ENCODE measurements around the gene BEX2. TPM values are rescaled to one million over a fixed set of nuclear protein-coding genes. Genes with fewer than 3 reads are reported as not detected.
"Not testable (repeated sequence)": the region's sequence is repeated elsewhere in the genome, so short reads cannot be mapped to it uniquely, and the experiment has no call there.

Gene BEX2
- 16.5 TPM for total RNA-seq

DNA sequence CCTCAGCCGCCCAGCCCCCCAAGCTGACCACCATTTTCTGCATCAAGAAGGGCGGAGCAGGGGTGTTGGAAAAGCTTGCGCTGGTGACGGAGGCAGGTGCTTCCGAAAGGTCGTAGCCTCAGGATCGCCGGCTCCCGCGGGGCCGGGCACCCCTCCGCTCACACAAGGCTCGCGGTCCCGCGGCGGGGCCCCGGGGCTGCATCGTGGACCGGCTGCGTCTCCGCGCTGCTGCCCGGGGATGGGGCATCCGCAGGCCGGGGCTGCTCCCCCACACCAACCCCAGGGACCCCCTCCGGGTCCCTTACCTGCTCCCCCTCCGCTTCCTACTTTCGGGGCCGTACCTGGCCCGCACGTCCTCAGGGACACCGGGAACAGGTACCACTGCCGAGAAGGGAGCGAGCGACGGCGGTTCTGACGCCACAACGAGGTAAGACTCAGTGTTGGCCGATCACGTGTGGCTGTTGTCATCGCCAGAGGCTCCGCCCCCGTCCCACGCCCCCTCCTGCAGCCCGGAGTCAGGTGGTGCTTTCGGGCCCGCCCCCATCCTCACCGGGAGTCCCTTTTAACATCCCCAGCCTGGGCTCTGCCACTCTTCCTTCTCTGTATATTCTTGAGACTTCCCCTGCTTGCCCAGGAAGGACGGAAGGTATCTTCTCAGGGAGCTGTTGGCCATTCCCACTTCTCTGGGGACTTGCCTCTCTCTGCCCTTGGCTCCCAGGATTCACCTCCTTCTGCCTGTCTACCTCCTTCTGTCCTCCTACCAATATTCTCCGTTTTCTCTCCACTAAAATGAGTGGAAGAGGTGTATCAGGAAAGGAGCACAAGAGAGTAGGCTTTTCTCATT is at the start of gene BEX2:
TSS of gene BEX2 (minus strand) at position 436 of the 844 bp plus-strand sequence. CDS start 1,014 bp downstream, outside the sequence.
- DNase-seq (ENCODE audit: low spot score), result peak; percentile 81

DNA sequence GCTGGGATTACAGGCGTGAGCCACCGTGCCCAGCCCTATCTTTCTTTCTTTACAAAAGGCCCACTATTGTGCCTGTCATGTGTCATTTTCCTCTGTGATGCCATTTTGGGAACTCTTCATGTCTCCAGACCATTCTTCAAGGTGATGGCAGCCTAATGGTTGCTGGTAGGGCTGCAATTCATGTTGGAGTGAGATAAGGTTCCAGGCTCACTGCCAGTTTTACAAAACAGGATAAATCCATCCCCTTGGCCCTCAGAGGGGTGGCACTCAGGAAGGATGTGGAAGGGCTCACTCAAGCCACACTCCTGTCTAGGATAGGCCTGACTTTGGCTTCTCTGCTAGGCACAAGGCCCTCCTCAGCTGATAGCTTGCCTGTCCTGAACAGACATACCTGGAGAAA is 49.3 kb upstream of the BEX2 start:
- no peak for DNase-seq (ENCODE audit: low spot score)

DNA sequence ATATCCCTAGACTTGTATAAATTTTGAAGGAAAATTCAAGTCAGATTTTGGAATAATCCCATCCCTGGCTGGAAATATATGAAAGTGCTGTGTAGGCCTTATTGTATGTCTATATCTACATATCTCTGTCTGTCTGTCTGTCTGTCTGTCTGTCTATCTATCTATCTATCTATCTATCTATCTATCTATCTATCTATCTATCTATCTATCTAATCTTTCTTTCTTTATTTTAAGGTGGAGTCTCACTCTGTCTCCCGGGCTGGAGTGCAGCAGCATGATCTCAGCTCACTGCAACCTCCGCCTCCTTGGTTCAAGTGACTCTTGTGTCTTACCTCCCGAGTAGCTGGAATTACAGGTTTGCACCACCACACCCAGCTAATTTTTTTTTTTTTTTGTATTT is 48.8 kb upstream of the BEX2 start:
- DNase-seq (ENCODE audit: low spot score), result not testable (repeated sequence)

DNA sequence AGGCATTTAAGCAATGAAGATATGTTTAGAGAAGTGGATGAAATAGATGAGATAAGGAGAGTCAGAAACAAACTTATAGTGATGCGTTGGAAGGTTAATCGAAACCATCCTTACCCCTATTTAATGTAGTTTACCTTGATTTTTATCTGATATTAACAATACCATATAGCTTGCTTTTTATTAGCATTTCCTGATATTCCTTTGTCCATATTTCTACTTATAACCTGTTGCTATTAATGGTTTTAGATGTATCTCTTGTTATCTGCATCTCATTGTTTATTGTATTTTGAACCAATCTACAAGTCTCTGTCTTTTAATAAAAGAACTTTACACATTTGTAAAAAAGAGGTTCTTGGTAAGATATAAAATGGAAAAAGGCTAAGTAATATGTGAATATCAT is 47.1 kb upstream of the BEX2 start:
- DNase-seq (ENCODE audit: low spot score), result no peak

DNA sequence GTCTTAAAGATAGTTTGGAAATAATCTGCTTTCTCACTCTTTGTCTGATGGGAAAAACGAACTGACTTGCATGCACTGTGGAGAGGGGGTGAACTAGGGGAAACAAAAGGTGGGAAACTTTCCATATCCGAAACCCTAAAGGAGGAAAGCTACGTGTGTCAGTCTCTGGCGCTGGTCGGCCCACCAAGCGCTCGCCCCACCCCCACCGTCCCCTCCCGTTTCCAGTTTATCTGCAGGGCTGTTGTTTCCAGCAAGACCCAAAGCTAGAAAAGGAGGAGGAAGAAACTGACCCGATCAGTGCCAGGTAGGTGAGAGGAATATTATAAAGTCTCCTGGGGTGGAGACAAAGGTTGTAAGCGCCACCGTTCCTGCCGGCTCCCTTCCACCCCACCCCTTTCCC is 46.1 kb upstream of the BEX2 start:
- DNase-seq (ENCODE audit: low spot score), result peak; percentile 53

DNA sequence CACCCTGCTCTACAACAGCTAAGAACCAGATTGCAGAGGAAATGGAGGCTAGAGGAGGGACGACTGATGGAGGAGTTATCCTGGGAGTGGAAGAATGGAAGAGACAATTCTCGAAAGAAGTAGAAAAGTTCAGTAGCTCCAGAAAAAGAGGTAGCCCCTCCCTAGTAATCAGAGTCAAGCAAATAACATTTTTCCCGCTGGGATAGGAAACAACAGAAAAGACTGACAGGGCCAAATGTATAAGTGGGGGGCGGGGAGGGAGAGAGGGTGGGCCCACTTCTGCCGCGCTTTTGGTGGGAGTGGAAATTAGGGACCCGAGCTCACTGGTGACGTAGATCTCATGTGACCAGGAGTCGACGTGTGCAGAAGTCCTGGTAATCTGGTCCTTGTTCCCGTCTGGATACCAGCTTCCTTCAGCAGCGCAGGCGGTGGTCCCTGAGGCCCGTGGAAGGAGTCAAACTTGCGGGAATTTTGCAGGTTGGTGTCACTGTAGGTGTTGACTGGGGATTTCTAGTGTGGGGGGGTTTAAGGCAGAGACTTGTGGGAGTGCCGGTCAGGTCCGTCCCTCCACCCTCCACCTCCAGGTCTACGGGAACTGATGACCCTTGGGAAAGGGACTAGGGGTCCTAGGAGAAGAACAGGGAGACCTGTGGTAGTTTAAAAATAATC is 45.5 kb upstream of the BEX2 start, which contains the start of gene TCEAL9:
TSS of gene TCEAL9 (plus strand) at position 377 of the 669 bp plus-strand sequence. CDS start 1,179 bp downstream, outside the sequence.
- peak; percentile 64 for DNase-seq (ENCODE audit: low spot score)

DNA sequence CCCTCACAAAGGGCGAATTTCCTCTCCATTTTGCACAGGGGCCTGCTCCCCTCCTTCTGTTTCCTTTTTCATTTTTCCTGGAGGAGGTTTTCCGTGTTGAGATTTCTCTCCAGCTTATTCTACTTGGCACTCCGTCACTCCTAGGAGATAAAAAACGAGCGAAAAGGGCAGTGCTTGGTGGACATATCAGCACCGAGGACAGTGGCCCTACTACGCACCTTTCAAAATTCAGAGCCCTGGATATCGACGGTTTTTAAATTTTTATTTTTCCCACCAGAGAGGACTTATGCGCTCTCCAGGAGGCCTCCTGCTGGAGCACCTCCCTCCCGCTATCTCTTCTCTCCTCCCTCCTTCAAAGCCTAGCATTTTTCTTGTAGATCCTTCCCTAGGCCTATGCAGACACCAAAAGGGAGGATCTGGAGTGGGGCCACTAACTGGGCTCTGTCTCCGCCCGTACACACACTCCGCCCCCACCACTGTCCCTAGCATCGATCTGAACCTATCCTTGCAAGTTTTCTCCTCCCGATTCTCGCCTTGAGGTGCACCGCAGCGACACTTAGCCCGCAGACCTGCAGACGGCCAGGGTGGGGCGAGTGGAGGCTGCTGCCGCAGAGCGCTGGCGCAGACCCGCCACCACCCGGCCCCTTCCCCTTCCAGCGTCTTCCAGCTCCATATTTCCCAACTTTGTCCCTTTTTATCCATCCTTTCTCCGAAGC is 37.0 kb upstream of the BEX2 start:
- no peak for DNase-seq (ENCODE audit: low spot score)

DNA sequence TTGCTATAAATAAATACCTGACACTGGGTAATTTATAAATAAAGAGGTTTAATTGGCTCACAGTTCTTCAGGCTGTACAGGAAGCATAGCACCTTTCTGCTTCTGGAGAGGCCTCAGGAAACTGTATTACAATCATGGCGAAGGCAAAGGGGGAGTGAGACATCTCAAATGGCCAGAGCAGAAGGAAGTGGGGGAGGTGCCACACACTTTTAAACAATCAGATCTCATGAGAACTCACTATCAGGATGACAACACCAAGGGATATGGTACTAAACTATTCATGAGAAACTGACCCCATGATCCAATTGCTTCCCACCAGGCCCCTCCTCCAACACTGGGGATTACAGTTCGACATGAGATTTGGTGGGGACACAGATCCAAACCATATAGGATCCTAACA is 33.8 kb upstream of the BEX2 start:
- DNase-seq (ENCODE audit: low spot score), result no peak

DNA sequence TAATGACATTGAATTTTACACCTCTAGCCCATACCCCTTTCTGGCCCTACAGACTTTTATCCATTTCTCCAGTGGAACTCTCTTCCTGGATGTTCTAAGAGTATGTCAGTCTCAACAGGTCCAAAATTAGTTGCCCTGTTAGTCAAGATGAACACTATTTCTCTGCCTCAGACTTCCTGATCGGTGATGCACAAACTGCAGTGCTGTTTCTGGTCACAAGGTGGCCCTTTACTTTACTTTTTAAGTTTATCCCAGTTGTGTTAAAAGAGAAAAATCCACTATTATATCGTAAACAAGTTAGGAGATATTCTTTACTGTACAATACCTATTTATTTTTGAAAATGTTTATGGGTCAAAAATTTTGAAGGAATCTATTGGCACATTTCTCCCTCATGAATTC is 32.3 kb upstream of the BEX2 start:
- DNase-seq (ENCODE audit: low spot score), result peak; percentile 57

DNA sequence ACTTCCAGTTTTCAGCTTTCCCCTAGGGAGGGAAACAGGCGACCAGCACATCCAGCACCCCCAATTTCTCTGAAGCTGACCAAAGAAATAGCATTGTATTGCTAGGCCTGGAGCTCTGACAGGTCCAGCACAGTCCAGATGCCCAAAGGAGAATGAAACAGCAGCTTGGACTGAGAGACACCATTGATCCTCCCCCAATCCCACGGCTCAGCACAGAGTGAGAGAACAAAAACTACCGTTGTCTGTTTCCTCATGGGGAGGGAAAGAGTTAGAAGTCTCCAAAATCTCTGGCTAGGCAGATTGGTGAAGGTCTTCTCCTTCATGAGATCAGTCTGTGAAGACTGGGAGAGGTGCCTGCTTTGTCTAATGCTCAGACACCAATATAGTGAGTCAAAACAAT is 27.9 kb upstream of the BEX2 start:
- no peak for DNase-seq (ENCODE audit: low spot score)

DNA sequence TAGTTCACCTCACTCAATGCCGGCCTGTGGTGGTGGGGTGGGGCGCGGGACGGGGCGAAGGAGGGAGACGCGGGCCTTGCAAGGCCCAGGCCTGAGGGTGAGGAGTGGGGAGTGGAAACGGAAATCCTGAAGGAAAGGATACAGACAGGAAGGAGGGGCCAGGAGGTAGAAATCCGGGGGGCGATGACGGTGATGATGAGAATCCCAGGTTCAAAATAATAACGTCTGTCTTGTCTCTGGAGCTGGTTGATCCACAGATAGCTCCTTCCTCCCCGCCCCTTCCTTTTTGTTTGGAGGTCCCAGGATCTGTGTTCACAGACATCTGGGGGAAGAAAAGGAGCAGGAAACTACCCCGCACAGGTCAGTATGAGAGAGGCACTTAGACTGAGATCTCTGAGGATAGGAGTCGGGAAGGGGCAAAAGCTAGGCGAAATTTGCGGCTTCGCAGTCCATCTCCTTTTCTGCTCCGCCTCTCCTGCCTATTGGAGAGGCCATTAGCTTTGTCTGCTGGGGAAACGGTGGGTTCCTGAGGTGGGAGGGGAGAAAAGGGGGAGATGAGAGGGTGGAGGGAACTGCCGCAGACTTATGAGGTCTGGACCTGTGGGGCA is 20.0 kb upstream of the BEX2 start:
- DNase-seq (ENCODE audit: low spot score), result no peak

DNA sequence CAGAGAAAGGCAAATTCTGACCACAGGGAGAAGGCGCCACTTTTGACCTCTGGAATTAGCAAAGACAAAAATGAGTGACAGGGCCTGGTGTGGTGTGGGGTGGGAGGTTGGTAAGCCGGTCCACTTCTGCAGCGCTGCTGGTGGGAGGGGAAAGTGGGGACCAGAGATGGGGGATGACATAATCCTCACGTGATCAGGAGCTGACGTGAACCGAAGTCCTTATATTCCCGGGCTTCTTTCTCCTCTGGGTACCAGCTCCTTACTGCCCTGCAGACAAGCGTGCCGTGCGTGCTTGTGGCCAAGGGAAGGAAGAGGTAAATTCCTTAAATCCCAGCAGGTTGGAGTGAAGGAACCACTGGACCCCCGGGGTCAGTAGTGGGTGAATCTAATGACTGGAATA is 19.2 kb upstream of the BEX2 start, which contains the start of gene TCEAL7:
TSS of gene TCEAL7 (plus strand) at position 249 of the 400 bp plus-strand sequence. CDS start 1,165 bp downstream, outside the sequence.
- no peak for DNase-seq (ENCODE audit: low spot score)

DNA sequence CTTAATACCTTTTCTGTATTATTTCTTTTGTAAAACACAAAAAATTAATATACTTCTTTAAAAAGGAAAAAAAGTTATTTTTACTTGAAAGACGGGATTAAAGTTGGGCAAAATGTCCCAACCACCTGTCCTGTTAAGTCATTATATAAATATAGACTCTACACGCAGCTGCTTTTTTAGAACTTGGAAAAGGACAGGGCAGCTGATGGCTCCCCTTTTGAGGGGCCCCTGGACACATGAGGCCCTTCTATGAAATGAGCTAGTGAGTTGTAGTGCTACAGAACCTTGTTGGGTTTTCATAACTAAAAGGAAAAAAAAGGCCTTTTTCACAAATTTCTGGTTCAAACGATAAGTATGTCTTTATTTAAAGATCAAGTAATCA is 600 bp upstream of the BEX2 start:
- no peak for DNase-seq (ENCODE audit: low spot score)

DNA sequence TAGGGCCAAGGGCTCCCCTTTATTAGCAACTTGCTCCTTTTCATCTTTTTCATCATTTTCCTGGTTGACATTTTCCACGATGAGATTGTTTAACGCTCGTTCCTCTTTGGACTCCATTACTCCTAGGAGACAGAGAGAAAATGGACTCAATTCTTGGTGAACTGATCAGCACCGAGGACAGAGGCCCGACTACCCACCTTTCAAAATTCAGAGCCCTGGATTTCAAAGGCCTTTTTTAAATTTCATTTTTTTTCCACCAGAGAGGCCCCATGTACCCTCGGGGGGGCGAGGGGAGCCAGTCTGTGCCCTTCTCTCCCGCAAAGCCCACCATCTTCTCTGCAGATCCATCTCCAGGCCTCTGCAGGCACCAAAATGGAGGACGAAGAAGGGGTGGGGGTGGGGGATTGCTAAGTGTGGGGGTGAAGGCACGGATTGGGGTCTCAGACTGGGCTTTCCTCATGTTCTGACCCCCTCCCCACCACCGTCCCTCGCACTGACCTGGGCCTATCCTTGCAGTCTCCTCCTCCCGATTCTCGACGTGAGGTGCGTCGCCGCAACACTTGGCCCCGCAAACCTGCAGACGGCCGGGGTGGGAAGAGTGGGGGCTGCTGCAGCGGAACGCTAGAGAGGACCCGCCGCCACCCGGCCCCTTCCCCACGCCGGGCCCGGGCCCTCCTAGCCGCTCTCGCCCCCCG is 783 bp downstream of the BEX2 start:
- no peak for DNase-seq (ENCODE audit: low spot score)

DNA sequence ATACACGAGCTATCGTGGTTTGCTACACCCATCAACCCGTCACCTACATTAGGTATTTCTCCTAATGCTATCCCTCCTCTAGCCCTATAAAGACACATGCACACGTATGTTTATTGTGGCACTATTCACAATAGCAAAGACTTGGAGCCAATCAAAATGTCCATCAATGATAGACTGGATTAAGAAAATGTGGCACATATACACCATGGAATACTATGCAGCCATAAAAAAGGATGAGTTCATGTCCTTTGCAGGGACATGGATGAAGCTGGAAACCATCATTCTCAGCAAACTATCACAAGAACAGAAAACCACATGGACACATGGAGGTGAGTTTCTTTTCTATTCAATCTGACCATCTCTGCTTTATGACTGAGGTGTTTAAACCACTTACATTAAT is 5.1 kb downstream of the BEX2 start:
- DNase-seq (ENCODE audit: low spot score), result not testable (repeated sequence)

DNA sequence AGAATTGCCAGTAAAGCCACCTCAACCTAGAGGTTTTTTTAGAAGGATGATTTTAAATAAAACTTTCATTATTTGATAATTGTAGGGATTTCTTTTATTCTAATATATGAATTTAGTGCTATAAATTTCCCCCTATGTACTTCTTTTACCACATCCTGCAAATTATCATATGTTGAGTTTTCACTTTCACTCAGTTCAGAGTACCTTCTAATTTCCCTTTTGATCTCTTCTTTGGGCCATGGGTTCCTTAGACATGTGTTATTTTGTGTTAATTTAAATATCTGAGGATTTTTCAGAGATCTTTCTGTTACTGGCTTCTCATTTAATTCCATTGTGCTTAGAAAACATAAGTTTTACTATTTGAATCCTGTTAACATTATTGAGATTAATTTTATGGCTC is 6.1 kb downstream of the BEX2 start:
- DNase-seq (ENCODE audit: low spot score), result no peak

DNA sequence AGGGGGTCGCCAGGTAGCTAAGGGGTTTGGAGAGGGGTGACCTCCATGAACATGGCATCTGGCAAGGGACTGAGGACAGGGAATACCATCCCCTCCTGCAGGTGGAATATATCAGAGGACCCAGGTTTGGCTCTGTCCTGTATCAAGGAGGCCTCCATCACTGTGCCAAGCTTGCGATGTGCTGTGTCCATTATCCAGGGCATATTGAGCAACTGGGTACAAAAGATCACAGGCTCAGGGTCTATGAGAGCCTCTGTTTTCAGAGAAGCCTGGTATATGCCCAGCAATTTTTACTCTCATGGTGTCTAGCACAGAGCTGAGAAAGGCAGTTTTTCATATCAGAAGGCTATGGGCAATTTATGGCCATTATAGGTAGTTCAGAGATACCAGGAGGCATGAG is 17.7 kb downstream of the BEX2 start:
- no peak for DNase-seq (ENCODE audit: low spot score)

DNA sequence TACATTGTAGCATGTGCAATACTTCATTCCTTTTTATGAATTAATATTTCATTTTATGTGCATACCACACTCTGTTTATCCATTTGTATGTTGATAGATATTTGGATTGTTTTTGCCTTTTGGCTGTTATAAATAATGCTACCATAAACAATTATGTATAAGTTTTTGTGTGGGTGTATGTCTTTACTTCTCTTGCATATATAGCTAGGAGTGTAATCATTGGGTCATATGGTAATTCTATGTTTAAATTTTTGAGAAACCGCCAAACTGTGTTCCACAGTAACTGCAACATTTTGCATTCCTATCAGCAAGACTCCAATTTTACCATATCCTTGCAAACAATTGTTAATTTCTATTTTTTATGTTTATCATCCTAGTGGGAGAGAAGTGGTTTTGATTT is 31.2 kb downstream of the BEX2 start:
- no peak for DNase-seq (ENCODE audit: low spot score)

DNA sequence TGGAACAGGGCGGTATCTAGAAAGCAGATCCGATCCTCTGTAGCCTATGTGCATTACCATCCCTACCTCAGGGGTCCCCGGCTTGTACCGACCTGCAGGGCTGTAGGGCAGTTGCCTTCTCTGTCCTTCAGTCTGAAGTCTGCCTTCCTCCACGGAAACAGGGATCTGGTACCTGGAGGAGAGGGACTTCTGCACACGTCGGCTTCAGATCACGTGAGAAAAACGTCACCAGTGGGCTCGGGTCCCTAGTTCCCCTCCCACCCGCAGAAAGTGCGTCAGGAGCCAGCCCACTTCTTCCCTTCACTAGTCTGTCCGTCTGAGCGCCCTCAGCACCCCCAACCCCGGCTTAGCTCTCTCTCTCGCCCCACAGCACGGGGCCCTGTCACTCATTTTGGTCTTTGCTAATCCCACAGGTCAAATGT is 34.2 kb downstream of the BEX2 start, which contains the start of gene TCEAL5:
TSS of gene TCEAL5 (minus strand) at position 170 of the 422 bp plus-strand sequence. CDS start 2,187 bp downstream, outside the sequence.
- DNase-seq (ENCODE audit: low spot score), result no peak

DNA sequence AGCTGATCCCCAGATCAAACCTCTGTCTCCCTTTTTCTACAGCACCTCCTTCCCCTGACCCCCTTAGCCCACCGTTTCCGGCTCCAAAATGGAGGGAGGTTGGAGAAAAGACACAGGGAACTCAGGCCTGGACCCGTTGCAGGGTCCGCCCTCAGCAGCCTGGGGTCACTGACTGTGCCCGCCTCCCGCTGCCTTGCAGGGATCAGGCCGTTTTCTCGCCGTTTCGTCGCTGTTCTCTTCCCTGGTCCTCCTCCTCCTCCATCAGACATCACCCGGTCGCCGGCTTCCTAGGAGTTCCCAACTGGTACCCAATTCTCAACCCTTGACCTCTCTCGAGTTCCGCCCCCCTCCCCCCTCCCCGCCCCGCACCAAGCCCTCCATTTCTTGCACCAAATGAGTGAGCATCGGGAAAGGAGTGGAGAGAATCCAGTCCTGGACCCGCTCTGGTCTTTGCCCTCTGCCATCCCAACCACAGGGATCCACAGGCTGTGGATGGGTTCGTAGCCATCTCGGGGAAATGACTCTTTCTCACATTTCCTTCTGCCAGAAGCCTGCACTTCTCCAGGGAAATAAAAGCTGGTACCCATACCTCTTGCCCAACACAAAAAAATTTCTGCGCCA is 34.7 kb downstream of the BEX2 start:
- DNase-seq (ENCODE audit: low spot score), result no peak

DNA sequence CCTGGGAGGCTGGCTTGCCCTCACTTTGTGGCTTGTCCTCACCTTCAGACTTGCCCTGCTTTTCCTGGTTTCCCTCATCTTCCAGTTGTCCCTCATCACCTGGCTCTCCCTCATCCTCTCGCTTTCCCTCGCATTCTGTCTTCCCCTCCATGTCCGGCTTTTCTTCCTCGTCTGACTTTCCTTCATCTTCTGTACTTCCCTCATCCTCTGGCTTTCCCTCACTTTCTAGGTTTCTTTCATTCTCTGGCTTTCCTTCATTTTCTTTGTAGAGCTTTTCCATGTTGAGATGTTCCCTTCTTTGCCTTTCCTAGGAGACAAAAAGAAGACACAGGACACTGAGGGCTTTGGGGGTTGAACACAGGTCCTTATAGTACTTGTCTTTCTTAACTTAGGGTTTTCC is 36.5 kb downstream of the BEX2 start:
- no peak for DNase-seq (ENCODE audit: low spot score)

Data from ureter (tissue), 1 donor.